GM19193 (cell line): ENCODE data around the gene DOCK10.

Experiments used
- POLR2A ChIP-seq: IDR thresholded peaks from 4 replicates; pipeline ENCODE4 v1.6.1; 2011; ENCODE audit not compliant: insufficient read depth, insufficient read length; ENCODE audit errors: extremely low read depth

The DOCK10 gene

DNA sequence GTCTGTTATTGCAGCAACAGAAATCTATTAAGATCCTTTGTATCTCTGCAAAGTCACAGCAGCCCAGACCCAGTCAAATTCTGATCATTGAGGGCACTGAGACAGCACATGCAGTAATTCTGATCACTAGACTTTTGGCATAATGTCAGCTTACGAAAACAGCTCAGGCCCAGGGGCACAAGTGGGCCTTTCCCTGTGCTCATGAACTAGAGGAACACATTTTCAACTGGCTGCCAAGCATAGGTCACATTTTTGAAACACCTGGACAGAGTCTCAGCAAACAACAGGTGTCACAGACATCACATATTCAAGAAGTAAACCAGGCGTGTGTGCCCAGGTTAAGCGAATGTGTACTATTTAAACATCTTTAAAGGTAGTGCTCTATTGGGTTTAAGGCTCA lies 13.7 kb downstream of the DOCK10 start:
- TF ChIP-seq POLR2A: no peak

- TF ChIP-seq POLR2A: no peak
Measured at GRCh38 chr2:225027061-225027762, 15.1 kb downstream of the DOCK10 start.

GRCh38 chr2:225025917-225026571 lies 16.2 kb downstream of the DOCK10 start:
- TF ChIP-seq POLR2A: no peak

DNA sequence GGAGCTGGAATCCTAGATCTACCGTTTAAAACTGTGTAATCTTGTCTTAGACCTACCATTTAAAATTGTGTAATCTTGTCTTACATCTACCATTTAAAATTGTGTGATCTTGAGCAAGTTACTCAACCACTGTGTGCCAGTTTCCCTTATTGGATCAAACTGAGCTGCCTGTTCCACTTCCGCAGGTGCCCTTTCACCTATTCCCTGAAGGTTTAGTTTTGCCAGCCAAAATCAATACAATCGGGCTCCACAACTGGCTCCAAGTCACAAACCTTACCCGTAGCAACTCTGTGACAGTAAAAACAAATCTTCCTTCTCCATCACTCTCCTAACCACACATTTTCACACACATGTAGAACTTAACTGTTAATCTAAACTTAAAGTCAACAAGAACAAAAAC lies 20.1 kb downstream of the DOCK10 start:
- TF ChIP-seq POLR2A: no peak

DNA sequence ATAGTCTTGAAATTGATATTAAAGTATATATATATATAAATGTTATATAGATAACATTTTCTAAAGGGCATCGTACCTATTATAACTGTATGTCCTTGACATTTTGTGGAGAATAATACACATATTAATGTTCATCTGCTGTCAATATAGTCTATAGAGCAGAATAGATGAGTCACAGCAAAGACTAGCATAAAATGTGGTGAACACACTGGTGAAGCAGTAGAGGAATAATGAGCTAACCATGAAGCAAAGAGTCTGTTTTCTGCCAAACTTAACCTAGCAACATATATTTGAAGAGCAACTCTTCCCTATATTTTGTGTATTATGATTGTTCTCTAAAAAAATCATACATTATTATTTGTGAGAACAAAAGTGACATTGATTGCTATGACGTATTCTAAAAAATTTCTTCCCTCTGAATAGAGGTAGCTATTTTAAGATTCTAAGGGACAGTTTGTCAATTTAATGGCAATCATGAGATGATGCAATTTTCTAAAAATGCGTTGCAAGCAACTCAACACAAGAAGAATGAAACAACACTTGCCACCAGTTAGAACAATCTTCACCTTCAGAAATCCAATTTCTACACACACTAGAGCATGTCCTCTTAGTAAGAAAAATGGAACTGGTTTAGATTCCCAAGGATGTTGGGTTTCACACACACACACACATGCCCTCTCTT lies 22.0 kb downstream of the DOCK10 start:
- no peak for TF ChIP-seq POLR2A

DNA sequence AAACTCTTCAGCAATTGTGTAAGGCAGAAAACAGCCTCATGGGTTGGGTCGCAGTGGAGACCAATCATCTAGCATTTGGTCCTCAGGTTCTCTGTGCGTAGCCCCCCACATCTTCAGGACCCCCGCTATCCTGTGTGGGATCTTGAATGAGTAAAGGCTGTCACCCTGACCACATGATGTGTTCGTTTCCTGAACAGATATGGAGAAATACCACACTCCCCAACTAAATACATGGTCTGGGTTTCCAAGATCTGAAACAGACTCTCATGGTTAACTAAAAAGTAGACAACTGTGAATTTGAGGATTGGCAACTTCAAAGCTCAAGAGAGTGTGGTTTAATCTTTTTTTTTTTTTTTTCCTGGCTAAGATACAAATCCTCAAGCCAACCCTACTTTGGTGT lies 23.2 kb downstream of the DOCK10 start:
- TF ChIP-seq POLR2A: no peak

DNA sequence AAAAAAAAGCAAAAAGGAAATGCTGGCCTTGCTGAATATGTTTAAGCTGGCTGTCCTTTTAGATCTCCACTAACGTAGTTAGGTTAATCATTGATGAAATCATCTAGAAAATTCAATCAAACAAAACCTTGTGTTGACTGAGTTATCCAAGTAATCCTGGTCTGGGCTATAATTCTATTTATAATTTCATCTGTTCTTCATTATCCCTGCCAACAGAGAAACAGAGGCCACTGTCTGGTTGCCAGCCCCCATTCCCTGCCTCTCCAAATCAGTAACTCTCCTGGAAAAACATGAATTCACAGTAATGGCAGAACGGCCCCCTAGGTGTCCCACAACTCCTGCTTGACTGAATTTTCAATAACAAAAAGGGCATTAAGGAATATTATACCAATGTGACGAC lies 24.6 kb downstream of the DOCK10 start:
- TF ChIP-seq POLR2A: no peak

DNA sequence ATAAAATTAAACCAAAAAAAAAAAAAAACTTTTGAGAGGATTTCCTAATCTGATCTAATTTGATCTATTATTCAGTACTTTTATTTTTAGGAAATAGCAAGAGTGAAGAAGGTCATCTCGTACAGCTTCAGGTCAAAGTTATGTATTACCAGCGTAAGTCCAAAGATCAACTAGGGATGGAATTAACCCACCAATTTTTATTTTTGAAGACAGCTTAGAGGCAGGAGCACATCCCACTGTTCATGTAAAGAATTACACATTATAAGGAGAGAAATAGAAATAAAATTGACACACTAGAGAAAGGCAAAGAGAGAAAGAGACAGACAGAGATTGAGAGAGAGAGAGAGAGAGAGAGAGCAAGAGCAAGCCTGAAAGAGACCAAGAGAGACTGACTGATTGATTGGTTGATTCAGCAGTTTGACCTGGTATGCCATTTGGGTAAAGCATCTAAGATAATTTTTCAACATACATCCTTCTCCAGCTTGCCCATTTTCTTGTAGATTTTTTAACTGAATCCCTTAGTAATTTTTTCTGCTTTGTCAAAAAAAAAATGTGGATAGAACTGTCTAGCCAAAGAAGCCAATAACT lies 25.1 kb downstream of the DOCK10 start:
- TF ChIP-seq POLR2A: no peak

DNA sequence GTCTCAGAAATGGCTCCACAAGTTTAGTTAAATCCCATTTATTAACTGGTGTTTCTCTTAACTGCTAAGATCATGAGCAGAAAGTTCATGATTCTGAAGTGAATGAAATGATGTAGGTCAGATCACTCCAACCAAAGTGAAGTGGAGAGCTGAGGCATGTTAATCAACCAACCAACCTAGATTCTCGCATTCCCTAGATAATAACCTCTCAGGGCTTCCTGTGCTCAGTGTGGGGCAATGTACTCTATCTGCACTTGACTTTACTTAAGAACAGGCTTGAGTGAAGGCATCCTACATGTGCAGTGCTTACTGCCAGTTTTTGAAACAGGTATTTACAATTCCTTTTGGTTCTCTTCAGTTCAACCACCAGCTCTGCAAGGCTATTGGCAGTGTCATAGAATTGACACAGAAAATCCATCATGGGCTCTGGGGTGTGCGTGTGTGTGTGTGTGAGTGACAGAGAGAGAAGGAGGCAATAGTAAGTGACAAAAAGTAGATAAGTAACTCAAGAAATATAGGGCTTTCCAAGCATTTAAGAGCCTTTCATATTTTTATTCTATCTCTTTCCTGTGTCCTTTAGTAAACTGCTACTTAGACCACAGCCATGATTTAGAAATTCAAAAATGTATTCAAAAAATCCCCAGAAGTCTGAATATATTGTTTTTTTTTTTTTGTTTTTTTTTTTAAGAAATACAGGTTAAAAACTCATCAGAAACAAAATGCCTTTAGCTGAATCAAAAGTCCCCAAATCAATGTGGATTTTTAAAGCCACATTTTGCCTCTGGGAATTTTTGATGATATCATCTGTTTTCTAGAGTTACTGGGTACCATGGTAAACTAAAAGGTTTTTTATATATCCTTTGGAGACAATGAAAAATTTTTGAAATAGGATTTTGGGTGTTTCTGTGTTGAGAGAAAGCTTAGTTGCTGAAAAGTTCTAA lies 28.6 kb downstream of the DOCK10 start:
- TF ChIP-seq POLR2A: no peak

DNA sequence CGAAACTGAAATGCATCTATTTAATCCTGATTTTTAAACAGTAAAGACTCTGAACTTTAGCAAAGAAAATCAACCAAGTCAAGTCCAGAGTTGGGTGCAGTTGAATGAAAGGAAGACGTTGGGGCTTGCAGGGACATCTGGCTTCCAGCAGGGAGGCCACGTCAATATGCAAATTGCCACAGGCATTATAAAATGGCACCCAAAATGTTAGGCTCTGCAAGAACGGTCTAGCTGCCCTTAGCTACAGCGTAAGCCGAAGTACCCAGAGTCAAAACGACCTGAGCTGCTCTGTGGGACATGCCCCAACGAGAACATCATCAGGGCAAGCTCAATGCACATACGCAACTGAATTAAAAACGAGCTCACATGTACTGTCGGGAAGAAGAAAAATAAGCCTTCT lies 30.7 kb downstream of the DOCK10 start:
- TF ChIP-seq POLR2A: no peak

DNA sequence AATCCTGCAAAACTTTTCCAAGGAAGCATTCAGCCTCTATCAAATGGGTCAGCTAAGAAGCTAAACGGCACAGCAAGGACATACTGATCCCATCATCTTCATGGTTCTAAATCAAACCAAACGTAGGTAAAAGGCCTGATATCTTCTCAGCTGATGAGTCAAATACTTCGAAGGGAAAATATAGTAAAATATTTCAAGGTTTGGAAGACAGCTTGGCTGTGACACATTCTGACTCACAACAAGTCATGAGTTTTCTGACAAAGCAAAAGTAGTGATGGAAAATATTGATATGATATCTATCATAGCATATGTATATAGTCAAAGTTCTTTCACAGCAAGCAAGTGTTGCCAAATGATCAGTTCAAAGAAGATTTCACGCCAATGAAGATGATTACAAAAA lies 31.5 kb downstream of the DOCK10 start:
- no peak for TF ChIP-seq POLR2A

GRCh38 chr2:225009768-225010167 lies 32.5 kb downstream of the DOCK10 start:
- no peak for TF ChIP-seq POLR2A

DNA sequence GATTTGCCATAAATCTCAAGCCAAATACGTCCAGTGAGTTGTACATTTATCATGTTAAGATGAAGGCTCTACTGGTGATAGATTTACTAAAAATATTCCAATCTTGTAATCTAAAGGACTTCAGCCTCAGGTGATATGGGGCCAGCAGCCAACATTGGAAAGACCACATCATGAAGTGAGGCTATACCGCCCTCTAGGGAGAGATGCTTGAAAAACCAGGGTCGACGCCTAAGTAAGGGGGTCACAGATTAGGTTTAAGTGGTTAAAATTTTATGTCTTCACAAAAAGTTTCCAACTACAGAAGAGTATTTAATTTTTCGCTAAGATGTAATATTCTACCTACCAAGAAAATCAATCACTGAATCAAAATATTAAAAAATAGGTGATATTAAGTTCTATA lies 33.3 kb downstream of the DOCK10 start:
- no peak for TF ChIP-seq POLR2A

GRCh38 chr2:225008179-225008856 lies 34.0 kb downstream of the DOCK10 start:
- no peak for TF ChIP-seq POLR2A
